SJSA1 (cell line): ENCODE results near the gene ANXA10. TPM values are rescaled to one million over a fixed set of nuclear protein-coding genes. Genes with fewer than 3 reads are reported as not detected.
A peak's percentile ranks its signal among the peaks of the same experiment; 100 is the strongest.

Source experiments
- DNase-seq, 2 experiments: peaks; one replicate each; pipeline ENCODE4 v3.0.0-alpha.2; 2015 to 2020; ENCODE audit warnings: low spot score in 2 of 2, low read depth in 1 of 2
- H3K27ac ChIP-seq: fragments of 250-450 bp; sonication (Bioruptor Pico); 2 replicates; pipeline ENCODE4 v1.5.1; 2020; ENCODE audit warnings: mild to moderate bottlenecking, moderate library complexity
- H3K27me3 ChIP-seq: fragments of 250-450 bp; sonication (Bioruptor Pico); replicated peaks from 2 replicates; pipeline ENCODE4 v1.5.1; 2020; ENCODE audit warnings: mild to moderate bottlenecking, moderate library complexity
- H3K36me3 ChIP-seq: fragments of 250-450 bp; sonication (Bioruptor Pico); 2 replicates; pipeline ENCODE4 v1.5.1; 2020; ENCODE audit warnings: mild to moderate bottlenecking
- H3K4me1 ChIP-seq: fragments of 250-450 bp; sonication (Bioruptor Pico); replicated peaks from 2 replicates; pipeline ENCODE4 v1.6.1; 2021; ENCODE audit warnings: mild to moderate bottlenecking
- H3K4me3 ChIP-seq: fragments of 250-450 bp; sonication (Bioruptor Pico); 2 replicates; pipeline ENCODE4 v1.5.1; 2020; ENCODE audit warnings: mild to moderate bottlenecking
- H3K9me3 ChIP-seq: fragments of 250-450 bp; sonication (Bioruptor Pico); replicated peaks from 2 replicates; pipeline ENCODE4 v1.5.1; 2020; ENCODE audit warnings: mild to moderate bottlenecking
- total RNA-seq: library from RNA; depleted of rRNA; stranded (reverse); fragments of >200 nt; shearing (Covaris generic); gene quantifications from 2 replicates; pipeline ENCODE4 v1.2.3, GENCODE V29; 2014; rRNA removed

ANXA10 gene, protein sequence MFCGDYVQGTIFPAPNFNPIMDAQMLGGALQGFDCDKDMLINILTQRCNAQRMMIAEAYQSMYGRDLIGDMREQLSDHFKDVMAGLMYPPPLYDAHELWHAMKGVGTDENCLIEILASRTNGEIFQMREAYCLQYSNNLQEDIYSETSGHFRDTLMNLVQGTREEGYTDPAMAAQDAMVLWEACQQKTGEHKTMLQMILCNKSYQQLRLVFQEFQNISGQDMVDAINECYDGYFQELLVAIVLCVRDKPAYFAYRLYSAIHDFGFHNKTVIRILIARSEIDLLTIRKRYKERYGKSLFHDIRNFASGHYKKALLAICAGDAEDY
- total RNA-seq = 1.7 and 3.6 TPM in 2 replicates

DNA sequence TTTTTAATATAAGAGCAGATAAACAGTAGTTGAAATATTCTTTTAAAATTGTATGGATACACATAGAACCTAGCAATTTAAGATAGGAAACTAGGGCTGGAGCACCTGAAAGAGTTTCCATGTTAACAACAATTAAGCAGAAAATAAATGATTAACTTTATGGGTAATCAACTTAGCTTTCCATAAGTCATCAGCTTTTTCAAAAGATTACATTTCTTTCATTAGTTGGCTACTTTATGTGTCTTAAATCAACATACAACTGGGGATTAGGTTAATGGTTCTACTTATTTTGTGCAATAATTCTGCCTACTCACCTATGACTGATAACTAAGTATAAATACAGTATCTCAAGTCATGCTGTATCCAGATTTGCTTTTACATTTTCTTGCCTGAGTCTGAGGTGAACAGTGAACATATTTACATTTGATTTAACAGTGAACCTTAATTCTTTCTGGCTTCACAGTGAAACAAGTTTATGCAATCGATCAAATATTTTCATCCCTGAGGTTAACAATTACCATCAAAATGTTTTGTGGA is at the start of gene ANXA10:
TSS of gene ANXA10 (plus strand) at position 362 of the 537 bp plus-strand sequence. CDS start at position 526, 164 bp downstream.
- no peaks in the 10 kb centered on the region for H3K36me3 ChIP-seq
- no peaks in the 10 kb centered on the region for H3K4me1 ChIP-seq
- no peaks in the 10 kb centered on the region for H3K9me3 ChIP-seq
- no peaks in the 10 kb centered on the region for H3K27me3 ChIP-seq
- no peak for DNase-seq
- no peak within 1 kb of the TSS for H3K27ac ChIP-seq
- no peak within 1 kb of the TSS for H3K4me3 ChIP-seq

DNA sequence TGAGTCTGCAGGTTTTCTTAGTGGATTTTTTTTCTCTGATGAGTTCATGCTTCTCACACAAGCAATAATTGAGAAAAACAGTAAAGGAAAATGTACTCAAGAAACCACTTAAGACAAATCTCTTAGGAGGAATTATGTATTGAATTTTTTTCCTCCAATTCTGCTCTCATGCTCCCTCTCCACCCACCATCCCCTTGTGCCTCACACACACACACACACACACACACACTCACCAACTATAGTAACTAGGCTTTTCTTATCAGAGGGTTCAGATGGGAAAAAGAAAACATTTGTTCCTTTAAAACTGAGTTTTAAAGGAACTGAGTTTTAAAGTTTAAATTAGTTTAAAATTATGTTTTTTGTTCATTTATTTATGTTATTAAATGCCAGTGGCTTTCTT is 47.0 kb upstream of the ANXA10 start:
- Histone ChIP-seq H3K27ac (no peak overlapping the region), H3K4me1 (no peaks in the 10 kb centered on the region), H3K36me3 (no peaks in the 10 kb centered on the region), H3K27me3 (no peaks in the 10 kb centered on the region), H3K4me3 (no peak overlapping the region), H3K9me3 (no peaks in the 10 kb centered on the region)
- no peak for DNase-seq

DNA sequence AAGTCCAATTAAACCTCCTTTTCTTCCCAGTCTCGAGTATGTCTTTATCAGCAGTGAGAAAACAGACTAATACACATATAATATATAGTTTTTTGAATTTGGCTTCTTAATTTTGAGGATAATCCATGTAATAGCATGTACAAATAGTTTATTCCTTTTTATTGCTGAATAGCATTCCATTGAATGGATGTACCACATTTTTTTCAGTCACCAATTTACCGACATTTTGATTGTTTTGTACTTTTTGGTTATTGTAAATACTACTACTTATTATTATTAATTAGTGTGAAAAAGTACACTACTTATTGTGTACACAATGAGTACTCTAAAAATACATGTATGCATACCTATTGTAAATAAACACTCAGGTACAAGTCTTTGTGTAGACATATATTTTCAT is 42.3 kb upstream of the ANXA10 start:
- Histone ChIP-seq H3K4me3 (no peak overlapping the region), H3K4me1 (no peaks in the 10 kb centered on the region), H3K27me3 (no peaks in the 10 kb centered on the region), H3K9me3 (no peaks in the 10 kb centered on the region), H3K36me3 (no peaks in the 10 kb centered on the region), H3K27ac (no peak overlapping the region)
- DNase-seq = no peak

DNA sequence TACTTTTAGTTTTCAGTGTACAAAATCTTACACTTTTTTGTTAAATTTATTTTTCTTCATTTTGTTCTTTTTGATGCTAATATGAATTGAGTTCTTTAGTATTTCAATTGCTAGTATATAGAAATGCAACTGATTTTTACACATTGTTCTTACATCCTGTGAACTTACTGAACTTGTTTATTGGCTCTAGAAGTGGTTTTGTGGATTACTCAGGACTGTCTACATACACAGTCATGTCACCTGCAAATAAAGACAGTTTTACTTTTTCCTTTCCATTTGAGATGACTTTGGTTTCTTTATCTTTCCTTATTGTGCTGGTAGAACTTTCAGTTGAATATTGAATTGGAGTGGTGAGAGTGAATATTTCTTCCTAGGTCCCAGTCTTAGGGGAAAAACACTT is 40.8 kb upstream of the ANXA10 start:
- H3K4me1 ChIP-seq = no peaks in the 10 kb centered on the region
- no peak overlapping the region for H3K4me3 ChIP-seq
- H3K36me3 ChIP-seq = no peaks in the 10 kb centered on the region
- no peak for DNase-seq
- no peaks in the 10 kb centered on the region for H3K27me3 ChIP-seq
- H3K9me3 ChIP-seq = no peaks in the 10 kb centered on the region
- no peak overlapping the region for H3K27ac ChIP-seq

DNA sequence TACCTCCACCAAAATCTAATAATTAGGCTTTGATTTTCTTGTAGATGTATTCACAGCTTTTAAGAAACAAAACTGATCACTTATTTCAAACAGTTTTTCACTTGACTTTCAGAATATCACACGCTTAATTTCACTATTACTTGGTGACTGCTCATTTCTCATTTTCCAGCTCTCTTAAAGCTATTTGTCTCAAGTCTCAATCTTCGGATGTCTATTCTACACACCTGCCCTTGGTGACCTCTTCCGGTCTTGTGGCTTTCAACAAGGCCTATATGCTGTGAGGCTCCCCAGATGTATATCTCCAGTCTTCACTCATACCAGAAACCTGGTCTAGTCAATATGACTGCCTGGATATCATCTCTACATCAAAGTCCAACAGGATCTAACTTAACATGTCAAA is 34.9 kb upstream of the ANXA10 start:
- Histone ChIP-seq H3K27me3 (peaks cover 3% of the 10 kb centered on the region; the same call in 1 of the 2 replicates), H3K27ac (no peak overlapping the region), H3K36me3 (no peaks in the 10 kb centered on the region), H3K9me3 (no peaks in the 10 kb centered on the region), H3K4me1 (no peaks in the 10 kb centered on the region), H3K4me3 (no peak overlapping the region)
- DNase-seq = no peak

DNA sequence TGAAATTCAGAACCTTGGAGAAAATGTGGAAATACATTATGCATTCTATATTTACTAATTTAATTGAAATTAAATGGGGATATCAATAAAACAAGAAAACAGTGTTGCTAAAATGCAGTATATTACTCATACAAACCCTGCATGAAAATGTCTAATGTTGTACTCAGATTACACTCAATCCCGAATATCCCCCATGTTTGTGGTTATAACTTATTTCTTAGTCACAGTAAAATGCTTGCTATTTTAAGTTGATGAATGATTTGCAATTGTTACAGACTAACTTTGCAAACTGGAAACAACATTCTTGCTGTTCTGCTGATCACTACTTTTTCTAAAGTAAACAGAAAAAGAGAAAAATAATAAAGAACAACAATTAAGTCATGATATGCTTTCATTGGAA is 33.1 kb upstream of the ANXA10 start:
- Histone ChIP-seq H3K9me3 (no peaks in the 10 kb centered on the region), H3K27ac (no peak overlapping the region), H3K4me3 (no peak overlapping the region), H3K4me1 (no peaks in the 10 kb centered on the region), H3K36me3 (no peaks in the 10 kb centered on the region), H3K27me3 (peaks cover 6% of the 10 kb centered on the region; the same call in 1 of the 2 replicates)
- no peak for DNase-seq

DNA sequence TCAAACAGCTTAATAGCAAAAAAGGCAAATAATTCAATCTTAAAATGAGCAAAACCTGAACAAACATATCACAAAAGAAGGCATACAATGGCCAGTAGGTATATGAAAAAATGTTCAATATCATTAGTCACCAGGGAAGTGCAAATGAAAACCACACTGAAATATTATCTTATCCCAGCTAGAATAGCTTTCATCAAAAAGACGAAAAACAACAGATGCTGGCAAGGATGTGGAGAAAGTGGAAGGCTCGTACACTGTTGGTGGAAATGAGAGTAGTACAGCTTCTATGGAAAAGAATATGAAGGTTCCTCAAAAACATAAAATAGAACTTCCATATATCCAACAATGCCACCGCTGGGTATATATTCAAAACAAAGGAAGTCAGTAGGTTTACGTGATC is 29.3 kb upstream of the ANXA10 start:
- no peaks in the 10 kb centered on the region for H3K4me1 ChIP-seq
- H3K36me3 ChIP-seq = no peaks in the 10 kb centered on the region
- H3K4me3 ChIP-seq = no peak overlapping the region
- peaks cover 6% of the 10 kb centered on the region for H3K27me3 ChIP-seq
- no peaks in the 10 kb centered on the region for H3K9me3 ChIP-seq
- DNase-seq = no peak
- H3K27ac ChIP-seq = no peak overlapping the region

DNA sequence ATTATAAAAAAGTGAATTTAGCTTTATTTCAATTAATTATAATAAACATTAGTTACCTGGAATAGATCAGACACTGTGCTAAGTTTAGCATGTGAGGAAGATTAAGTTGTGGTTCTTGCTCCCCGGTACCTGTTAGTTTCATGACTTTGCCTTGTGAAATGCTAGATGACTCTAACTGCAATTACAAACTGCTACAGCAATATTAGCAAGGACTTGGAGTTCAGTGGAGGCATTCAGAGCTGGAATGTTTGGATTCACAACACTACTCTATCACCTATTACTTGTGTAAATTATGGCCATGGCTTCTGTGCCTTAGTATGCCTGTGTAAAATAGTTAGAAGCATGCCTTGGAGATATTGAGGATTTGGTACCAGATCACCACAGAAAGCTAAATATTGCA is 21.4 kb upstream of the ANXA10 start:
- H3K27ac ChIP-seq = no peak overlapping the region
- no peaks in the 10 kb centered on the region for H3K4me1 ChIP-seq
- H3K9me3 ChIP-seq = no peaks in the 10 kb centered on the region
- H3K36me3 ChIP-seq = no peaks in the 10 kb centered on the region
- peaks cover 5% of the 10 kb centered on the region for H3K27me3 ChIP-seq
- DNase-seq = no peak
- no peak overlapping the region for H3K4me3 ChIP-seq

DNA sequence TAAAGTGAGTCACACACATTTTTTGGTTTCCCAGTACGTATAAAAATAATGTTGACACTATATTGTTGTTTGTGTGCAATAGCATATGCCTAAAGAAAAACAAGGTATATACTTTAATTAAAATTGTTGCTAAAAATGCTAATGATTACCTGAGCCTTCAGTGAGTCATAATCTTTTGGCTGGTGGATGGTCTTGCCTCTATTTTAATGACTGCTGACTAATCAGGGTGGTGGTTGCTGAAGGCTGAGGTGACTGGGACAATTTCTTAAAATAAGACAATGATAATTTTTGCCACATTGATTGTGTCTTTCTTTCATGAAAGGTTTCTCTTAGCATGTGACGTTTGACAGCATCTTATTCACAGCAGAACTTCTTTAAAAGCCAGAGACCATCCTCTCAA is 21.0 kb upstream of the ANXA10 start:
- Histone ChIP-seq H3K9me3 (no peaks in the 10 kb centered on the region), H3K27ac (no peak overlapping the region), H3K4me3 (no peak overlapping the region), H3K36me3 (no peaks in the 10 kb centered on the region), H3K27me3 (peaks cover 5% of the 10 kb centered on the region), H3K4me1 (no peaks in the 10 kb centered on the region)
- no peak for DNase-seq

DNA sequence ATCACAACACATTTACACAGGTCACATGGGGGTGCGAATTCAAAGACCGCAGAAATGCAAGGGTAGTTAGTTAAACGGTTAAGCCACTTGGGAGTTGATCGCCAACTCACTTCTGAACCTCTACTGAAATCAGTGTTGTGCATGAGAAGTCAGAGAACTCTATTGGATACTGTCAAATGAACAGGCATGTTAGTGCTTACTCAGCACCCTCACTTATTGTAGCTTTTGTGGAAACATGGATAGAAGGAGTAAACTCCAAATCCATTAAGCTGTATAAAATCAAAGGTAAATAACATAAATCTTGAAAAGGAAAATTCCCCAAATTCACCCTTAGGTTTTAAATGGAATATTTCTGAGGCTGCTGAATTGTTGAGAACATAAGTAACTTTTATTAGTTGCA is 17.5 kb upstream of the ANXA10 start:
- H3K27ac ChIP-seq = no peak overlapping the region
- H3K36me3 ChIP-seq = no peaks in the 10 kb centered on the region
- no peaks in the 10 kb centered on the region for H3K4me1 ChIP-seq
- no peaks in the 10 kb centered on the region for H3K9me3 ChIP-seq
- H3K4me3 ChIP-seq = no peak overlapping the region
- no peak for DNase-seq
- H3K27me3 ChIP-seq = peaks cover 5% of the 10 kb centered on the region

DNA sequence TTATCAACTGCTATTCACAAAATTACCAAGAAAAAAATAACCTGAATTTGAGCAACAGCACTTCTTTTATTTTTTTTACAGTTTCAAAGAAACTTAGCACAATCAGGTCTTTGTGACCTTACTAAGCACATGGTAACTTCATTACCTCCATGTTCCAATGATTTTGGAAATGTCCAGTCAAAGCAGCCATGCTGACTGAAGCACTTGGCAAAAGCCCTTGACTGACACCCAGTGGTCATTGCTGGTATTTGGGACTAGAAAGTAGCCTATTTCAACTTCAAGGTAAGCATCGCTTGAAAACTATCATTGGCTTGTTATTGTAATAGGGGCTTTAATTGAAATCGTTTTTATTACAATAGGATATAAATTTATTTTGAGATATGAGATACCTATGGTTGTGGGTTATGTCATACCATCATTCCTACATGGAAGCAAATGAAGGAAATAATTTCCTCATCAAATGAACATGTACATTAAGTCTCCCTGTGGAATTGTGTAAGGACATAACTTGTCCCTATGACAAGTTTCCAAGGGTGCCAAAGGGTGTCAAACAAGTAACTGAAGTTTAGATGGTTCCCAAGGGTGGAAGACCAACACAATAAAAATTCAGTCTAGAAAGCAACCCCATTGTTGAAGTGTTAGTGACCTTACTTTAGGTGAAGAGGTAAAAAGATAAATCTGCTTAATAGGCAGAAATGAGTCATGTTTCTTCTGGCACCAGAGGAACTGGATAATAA is 15.2 kb upstream of the ANXA10 start:
- Histone ChIP-seq H3K4me1 (no peaks in the 10 kb centered on the region), H3K27me3 (peaks cover 5% of the 10 kb centered on the region), H3K36me3 (no peaks in the 10 kb centered on the region), H3K4me3 (no peak overlapping the region), H3K9me3 (no peaks in the 10 kb centered on the region), H3K27ac (no peak overlapping the region)
- DNase-seq = peak; percentile 23 to 63

DNA sequence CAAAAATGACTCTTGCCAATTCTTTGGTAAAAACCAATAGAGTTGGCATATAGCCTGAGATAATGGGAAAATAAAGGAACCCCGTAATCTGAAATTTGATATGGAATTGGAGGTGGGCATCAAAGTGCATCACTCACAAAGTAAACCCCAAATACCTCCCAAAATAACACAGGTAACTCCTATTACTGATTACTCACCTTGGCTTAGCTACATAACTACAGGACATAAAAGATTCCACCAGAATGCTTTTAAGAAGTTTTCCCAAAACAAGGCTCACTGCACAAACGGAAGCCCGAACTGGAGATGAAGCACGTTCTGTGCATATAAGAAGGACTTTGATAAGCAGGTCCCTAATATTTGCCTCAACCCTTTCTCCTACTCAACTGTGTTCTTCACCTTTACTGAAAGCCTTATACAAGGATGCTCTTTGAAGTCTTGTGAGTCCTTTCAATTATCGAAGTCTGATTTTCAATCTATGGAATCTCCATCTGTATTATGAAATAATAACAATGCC is 14.6 kb upstream of the ANXA10 start:
- Histone ChIP-seq H3K27me3 (peaks cover 5% of the 10 kb centered on the region; the same call in 1 of the 2 replicates), H3K9me3 (no peaks in the 10 kb centered on the region), H3K27ac (no peak overlapping the region), H3K4me3 (no peak overlapping the region), H3K36me3 (no peaks in the 10 kb centered on the region), H3K4me1 (no peaks in the 10 kb centered on the region)
- DNase-seq = no peak

DNA sequence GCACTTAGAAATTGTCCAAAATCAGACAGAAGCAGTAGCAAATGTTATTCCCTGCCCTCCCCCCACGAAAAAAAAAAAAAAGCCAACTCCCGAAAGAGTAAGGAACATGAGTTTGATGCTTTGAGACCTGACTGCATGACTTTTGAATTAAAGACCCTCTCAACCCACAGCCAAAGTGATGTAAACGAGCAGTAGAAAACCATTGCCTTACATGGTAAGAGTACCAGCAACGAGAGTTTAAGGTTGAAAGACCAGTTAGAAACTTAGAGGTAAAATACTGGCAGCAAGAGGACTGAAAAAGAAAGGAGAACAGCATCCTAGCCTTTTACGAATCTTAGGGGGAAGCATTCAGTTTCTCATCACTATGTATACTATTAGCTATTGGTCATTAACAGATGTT is 10.0 kb upstream of the ANXA10 start:
- H3K4me3 ChIP-seq = no peak overlapping the region
- H3K27ac ChIP-seq = no peak overlapping the region
- H3K36me3 ChIP-seq = no peaks in the 10 kb centered on the region
- no peaks in the 10 kb centered on the region for H3K27me3 ChIP-seq
- DNase-seq = no peak
- no peaks in the 10 kb centered on the region for H3K4me1 ChIP-seq
- H3K9me3 ChIP-seq = no peaks in the 10 kb centered on the region

DNA sequence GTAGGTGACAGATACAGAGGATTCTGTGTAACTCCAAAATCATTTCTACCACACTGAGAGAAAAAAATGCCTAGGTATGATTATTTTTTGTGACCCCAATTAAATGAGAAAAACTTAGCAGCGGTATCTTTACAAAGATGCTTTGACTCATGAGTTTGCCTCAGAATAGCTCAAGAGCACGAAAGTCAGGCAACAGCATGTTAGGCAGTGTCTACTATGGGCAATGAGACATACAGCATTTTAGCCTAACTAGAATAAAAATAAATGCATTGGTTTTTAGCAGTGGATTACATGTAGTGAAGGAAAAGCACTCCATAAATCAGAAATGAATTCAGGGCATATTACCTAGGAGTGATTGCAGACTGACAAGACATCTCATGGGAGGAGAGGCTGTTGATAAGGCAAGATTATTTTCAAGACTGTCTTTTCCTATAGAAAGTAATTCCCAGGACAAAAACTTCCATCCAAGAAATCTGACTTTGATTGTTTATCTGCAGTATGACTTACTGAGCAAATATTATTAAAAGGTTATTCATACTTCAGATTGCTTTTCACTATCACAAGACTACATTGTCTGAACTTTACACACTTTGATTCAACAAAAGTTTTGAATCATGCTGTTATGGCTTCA is 3.6 kb downstream of the ANXA10 start:
- Histone ChIP-seq H3K4me1 (no peaks in the 10 kb centered on the region; the same call in 1 of the 2 replicates), H3K36me3 (no peaks in the 10 kb centered on the region), H3K27ac (no peak overlapping the region), H3K4me3 (no peak overlapping the region), H3K27me3 (no peaks in the 10 kb centered on the region), H3K9me3 (no peaks in the 10 kb centered on the region)
- DNase-seq = no peak
